ENCODE measurements around the gene SLC38A10. TPM values are rescaled to one million over a fixed set of nuclear protein-coding genes. Genes with fewer than 3 reads are reported as not detected.

Gene SLC38A10
- polyA plus RNA-seq, 1 of the 3 experiments (the other 2 are of a cell fraction), result 82.2 TPM

DNA sequence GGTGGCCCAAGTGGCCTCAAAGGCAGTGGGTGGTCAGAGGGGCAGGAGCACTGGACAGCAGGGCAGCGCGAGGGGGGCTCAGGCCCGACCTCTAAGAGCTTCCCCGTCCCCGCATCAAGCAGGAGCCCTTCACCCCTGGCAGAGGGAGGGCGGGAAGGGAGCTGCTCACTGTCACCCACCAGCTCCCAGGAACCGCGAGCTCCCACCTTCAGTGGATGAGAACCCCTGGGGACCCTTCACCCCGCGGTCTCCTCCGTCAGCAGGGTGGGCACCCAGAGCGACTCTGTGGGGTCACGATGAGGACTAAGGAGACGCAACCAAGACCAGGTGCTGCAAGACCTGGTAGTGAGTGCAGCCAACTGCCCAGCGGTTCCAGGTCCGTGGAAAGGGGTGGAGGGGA lies 86.0 kb downstream of the SLC38A10 start:
- no peak for DNase-seq
- H3K9ac ChIP-seq, result no peak overlapping the region
- H3K27ac ChIP-seq (ENCODE audit: low read depth in 2 of 2, low read length in 1 of 2), result no peak overlapping the region
- H4K20me1 ChIP-seq (ENCODE audit: insufficient read depth), result no peaks in the 10 kb centered on the region
- no peak for TF ChIP-seq TCF12 (IDR thresholded peaks at IDR 0.05)
- TF ChIP-seq SMC3 (IDR thresholded peaks at IDR 0.05; ENCODE audit: low read depth, low read length), result no peak
- no peak for TF ChIP-seq ZBTB33 (IDR thresholded peaks at IDR 0.05; ENCODE audit: borderline replicate concordance, low read depth)
- no peak for TF ChIP-seq RAD21 (IDR thresholded peaks at IDR 0.05; ENCODE audit: low read length)
- no peak for TF ChIP-seq TEAD4 (IDR thresholded peaks at IDR 0.05; ENCODE audit: borderline replicate concordance, insufficient read depth)
- no peak for TF ChIP-seq MEF2A (IDR thresholded peaks at IDR 0.05; ENCODE audit: borderline replicate concordance, low read depth)
- no peak for TF ChIP-seq MAX (IDR thresholded peaks at IDR 0.05; ENCODE audit: low read depth)
- TF ChIP-seq TAF1 (IDR thresholded peaks at IDR 0.05; ENCODE audit: borderline replicate concordance, low read depth, low read length), result no peak
- no peak for TF ChIP-seq IRF3 (IDR thresholded peaks at IDR 0.05; ENCODE audit: low read depth, low read length)
- no peak for TF ChIP-seq EP300 (IDR thresholded peaks at IDR 0.05; ENCODE audit: borderline replicate concordance in 1 of 2, low read depth in 1 of 2, low read length in 1 of 2)
- TF ChIP-seq SIN3A (IDR thresholded peaks at IDR 0.05; ENCODE audit: borderline replicate concordance, low read depth, low read length), result no peak
- TF ChIP-seq CHD2 (IDR thresholded peaks at IDR 0.05; ENCODE audit: low read length, partially characterized antibody), result no peak
- no peak for TF ChIP-seq REST (IDR thresholded peaks at IDR 0.05; ENCODE audit: low read depth, low read length)
- no peak for TF ChIP-seq PBX3 (IDR thresholded peaks at IDR 0.05)
- TF ChIP-seq GABPA (IDR thresholded peaks at IDR 0.05; ENCODE audit: low read depth), result no peak
- TF ChIP-seq, protein P1, sequence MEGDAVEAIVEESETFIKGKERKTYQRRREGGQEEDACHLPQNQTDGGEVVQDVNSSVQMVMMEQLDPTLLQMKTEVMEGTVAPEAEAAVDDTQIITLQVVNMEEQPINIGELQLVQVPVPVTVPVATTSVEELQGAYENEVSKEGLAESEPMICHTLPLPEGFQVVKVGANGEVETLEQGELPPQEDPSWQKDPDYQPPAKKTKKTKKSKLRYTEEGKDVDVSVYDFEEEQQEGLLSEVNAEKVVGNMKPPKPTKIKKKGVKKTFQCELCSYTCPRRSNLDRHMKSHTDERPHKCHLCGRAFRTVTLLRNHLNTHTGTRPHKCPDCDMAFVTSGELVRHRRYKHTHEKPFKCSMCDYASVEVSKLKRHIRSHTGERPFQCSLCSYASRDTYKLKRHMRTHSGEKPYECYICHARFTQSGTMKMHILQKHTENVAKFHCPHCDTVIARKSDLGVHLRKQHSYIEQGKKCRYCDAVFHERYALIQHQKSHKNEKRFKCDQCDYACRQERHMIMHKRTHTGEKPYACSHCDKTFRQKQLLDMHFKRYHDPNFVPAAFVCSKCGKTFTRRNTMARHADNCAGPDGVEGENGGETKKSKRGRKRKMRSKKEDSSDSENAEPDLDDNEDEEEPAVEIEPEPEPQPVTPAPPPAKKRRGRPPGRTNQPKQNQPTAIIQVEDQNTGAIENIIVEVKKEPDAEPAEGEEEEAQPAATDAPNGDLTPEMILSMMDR (IDR thresholded peaks at IDR 0.05), result no peak
- TF ChIP-seq FOXJ3 (CRISPR knock-in tag; IDR thresholded peaks at IDR 0.05), result no peak
- no peak for TF ChIP-seq NRF1 (IDR thresholded peaks at IDR 0.05; ENCODE audit: low read depth, low read length)
- TF ChIP-seq ELF1 (IDR thresholded peaks at IDR 0.05), result no peak
- no peak for TF ChIP-seq NFIC (IDR thresholded peaks at IDR 0.05; ENCODE audit: borderline replicate concordance)
- POLR2A ChIA-PET, result no interaction called here
- H3K9me3 ChIP-seq, result no peaks in the 10 kb centered on the region
- WGBS (ENCODE audit: low lambda C conversion rate), result 97% methylated on average over 15 of the region's 16 CpGs
- no peaks in the 10 kb centered on the region for H3F3A ChIP-seq (replicated peaks; ENCODE audit: insufficient read depth)
- no peaks in the 10 kb centered on the region for H3K4me1 ChIP-seq (ENCODE audit: control insufficient read depth in 1 of 2, insufficient read depth in 2 of 2, low read depth in 1 of 2, low read length in 1 of 2)
- H3K9me2 ChIP-seq, result no peaks in the 10 kb centered on the region
- no peak overlapping the region for H3K4me3 ChIP-seq (ENCODE audit: low read depth in 2 of 2, low read length in 1 of 2)
- CTCF ChIA-PET, result interaction anchor here (1.0 to 14.7 kb wide), 3 partner anchors 9 to 186 kb away, joined by 3 to 147 read pairs (median 4); no protein-coding TSS in a partner anchor
- no peaks in the 10 kb centered on the region for H3K36me3 ChIP-seq (replicated peaks in 1 of 2; ENCODE audit: control insufficient read depth in 1 of 2, insufficient read depth in 2 of 2, low read length in 1 of 2)
- H3K79me2 ChIP-seq (ENCODE audit: insufficient read depth), result 0 out of 2 replicates have a peak, but pooled peaks cover 7% of the 10 kb centered on the region
- no peak overlapping the region for H3K4me2 ChIP-seq
- H3K27me3 ChIP-seq (ENCODE audit: insufficient read depth), result no peaks in the 10 kb centered on the region
- no peak overlapping the region for H2AFZ ChIP-seq (ENCODE audit: low read depth)

All from SK-N-SH (cell line).